OCI-LY7 (cell line): ENCODE data around the gene COL4A1. TPM values are rescaled to one million over a fixed set of nuclear protein-coding genes. Genes with fewer than 3 reads are reported as not detected.

ENCODE experiments used
- BruUV-seq: library from RNA; stranded (reverse); fragments of 400-500 nt; replicated peaks from 2 replicates; lab custom pipeline; 2021; lab: Mats Ljungman, UMichigan
- CTCF ChIA-PET: fragments of 300-600 bp; sonication (Branson Sonifier 250); formaldehyde crosslinking; loops from one replicate; lab custom pipeline; 2022; ENCODE audit warnings: antibody characterized with exemption; ENCODE audit not compliant: unreplicated experiment; lab: Charles Lee
- POLR2A ChIA-PET: fragments of 300-600 bp; sonication (Branson Sonifier 250); formaldehyde crosslinking; loops from one replicate; lab custom pipeline; 2022; ENCODE audit warnings: antibody characterized with exemption; lab: Charles Lee
- DNase-seq: peaks from one replicate; pipeline ENCODE4 v3.0.0-alpha.2; 2015; ENCODE audit warnings: low spot score
- H2AFZ ChIP-seq: fragments of 200-600 bp; sonication (generic), shearing (Covaris generic); 2 replicates; pipeline ENCODE4 v1.6.1; 2014; ENCODE audit warnings: mild to moderate bottlenecking, antibody characterized with exemption, low read length, moderate library complexity
- H3K27ac ChIP-seq: fragments of 200-600 bp; sonication (generic); 2 replicates; pipeline ENCODE4 v1.5.1; 2014; ENCODE audit warnings: mixed run types, low read depth, mild to moderate bottlenecking, moderate library complexity, low read length, inconsistent platforms; ENCODE audit not compliant: poor library complexity, severe bottlenecking
- H3K36me3 ChIP-seq: fragments of 200-600 bp; sonication (generic); 2 replicates; pipeline ENCODE4 v1.6.1; 2014; ENCODE audit warnings: mild to moderate bottlenecking, antibody characterized with exemption, low read length, moderate library complexity, mixed read lengths; ENCODE audit not compliant: insufficient read depth
- H3K4me1 ChIP-seq: fragments of 200-600 bp; sonication (generic); 2 replicates; pipeline ENCODE4 v1.5.1; 2014; ENCODE audit warnings: mild to moderate bottlenecking, low read length; ENCODE audit not compliant: insufficient read depth, poor library complexity, severe bottlenecking
- H3K4me2 ChIP-seq: fragments of 200-600 bp; sonication (generic); 2 replicates; pipeline ENCODE4 v1.6.1; 2014; ENCODE audit warnings: mild to moderate bottlenecking, low read length
- H3K4me3 ChIP-seq: fragments of 200-600 bp; sonication (generic); 2 replicates; pipeline ENCODE4 v1.5.1; 2014; ENCODE audit warnings: mild to moderate bottlenecking, low read depth, low read length; ENCODE audit not compliant: poor library complexity, severe bottlenecking
- H3K79me2 ChIP-seq: fragments of 200-600 bp; sonication (generic); 2 replicates; pipeline ENCODE4 v1.6.1; 2016; ENCODE audit warnings: low read depth, mild to moderate bottlenecking, low read length, moderate library complexity, mixed read lengths; ENCODE audit not compliant: insufficient read depth
- H3K9me2 ChIP-seq: fragments of 200-600 bp; sonication (generic); 2 replicates; pipeline ENCODE4 v1.6.1; 2016; ENCODE audit warnings: mild to moderate bottlenecking, low read length, mixed read lengths; ENCODE audit not compliant: insufficient read depth
- H3K9me3 ChIP-seq: fragments of 200-600 bp; sonication (generic); 2 replicates; pipeline ENCODE4 v1.6.1; 2014; ENCODE audit warnings: mild to moderate bottlenecking, mixed run types, low read length, mixed read lengths
- H4K20me1 ChIP-seq: fragments of 200-600 bp; sonication (generic); 2 replicates; pipeline ENCODE4 v1.6.1; 2014; ENCODE audit warnings: mild to moderate bottlenecking, antibody characterized with exemption, low read length, moderate library complexity, mixed read lengths; ENCODE audit not compliant: insufficient read depth
- CTCF ChIP-seq: fragments of 200-600 bp; sonication (generic); conservative IDR thresholded peaks from 2 replicates; pipeline ENCODE4 v1.5.1; 2014; ENCODE audit warnings: mild to moderate bottlenecking, antibody characterized with exemption, low read length, moderate library complexity, mixed read lengths
- EZH2phosphoT487 ChIP-seq: fragments of 200-600 bp; sonication (generic); IDR thresholded peaks from 2 replicates; pipeline ENCODE4 v1.6.1; 2018; ENCODE audit warnings: low read depth, borderline replicate concordance, mild to moderate bottlenecking, mixed run types, antibody characterized with exemption, low read length, moderate library complexity, mixed read lengths
- intact Hi-C: fragments of 100-400 bp; cut with micrococcal nuclease; formaldehyde crosslinking; loops from one replicate; pipeline ENCODE4 v1.10.0; 2022; ENCODE audit not compliant: unreplicated experiment
- total RNA-seq, 2 experiments: library from RNA; depleted of rRNA in 1 of 2; stranded (reverse); fragments of >200 nt in 1 of 2; shearing (Covaris generic) in 1 of 2; gene quantifications; 2 replicates each; pipeline ENCODE4 v1.2.3, GENCODE V29; 2014 to 2022

Gene COL4A1
- total RNA-seq, 2 experiments from 2014 or later: 0.06 TPM; not detected in 1

GRCh38 chr13:110228936-110229904, 77.7 kb downstream of the COL4A1 start:
- H3K9me3 ChIP-seq: no peaks in the 10 kb centered on the region
- POLR2A ChIA-PET: interaction anchor here (0.6 kb wide), 1 partner anchor 53 kb away, joined by 3 read pairs; no protein-coding TSS in a partner anchor
- CTCF ChIA-PET: no interaction called here
- no peaks in the 10 kb centered on the region for H3K79me2 ChIP-seq
- intact Hi-C loops: no loop called here
- no peak overlapping the region for H2AFZ ChIP-seq
- no peaks in the 10 kb centered on the region for H3K9me2 ChIP-seq
- H3K4me3 ChIP-seq: no peak overlapping the region
- DNase-seq: no peak
- H3K27ac ChIP-seq: no peak overlapping the region
- BruUV-seq: no TSS peak
- H3K4me2 ChIP-seq: no peak overlapping the region
- H4K20me1 ChIP-seq: no peaks in the 10 kb centered on the region
- no peaks in the 10 kb centered on the region for H3K36me3 ChIP-seq
- TF ChIP-seq CTCF (no peak), EZH2phosphoT487 (no peak)
- no peaks in the 10 kb centered on the region for H3K4me1 ChIP-seq

GRCh38 chr13:110227864-110228643, 78.9 kb downstream of the COL4A1 start:
- Histone ChIP-seq H3K4me3 (no peak overlapping the region), H3K79me2 (no peaks in the 10 kb centered on the region), H2AFZ (no peak overlapping the region), H3K9me3 (no peaks in the 10 kb centered on the region), H3K9me2 (no peaks in the 10 kb centered on the region), H4K20me1 (no peaks in the 10 kb centered on the region), H3K4me2 (no peak overlapping the region), H3K27ac (no peak overlapping the region), H3K4me1 (no peaks in the 10 kb centered on the region), H3K36me3 (no peaks in the 10 kb centered on the region)
- no TSS peak for BruUV-seq
- CTCF ChIA-PET: no interaction called here
- intact Hi-C loops: no loop called here
- DNase-seq: no peak
- POLR2A ChIA-PET: interaction anchor here (0.6 kb wide), 2 partner anchors 52 to 1439 kb away, joined by 3 to 4 read pairs; no protein-coding TSS in a partner anchor
- TF ChIP-seq EZH2phosphoT487 (no peak), CTCF (no peak)
